ENCODE results near the gene RASAL3. TPM values are rescaled to one million over a fixed set of nuclear protein-coding genes. Genes with fewer than 3 reads are reported as not detected.
A peak's percentile ranks its signal among the peaks of the same experiment; 100 is the strongest.

RASAL3 gene
- total RNA-seq, 1 experiment from 2014 or later, result 1.9 TPM

GRCh38 chr19:15426485-15427349, 37.6 kb downstream of the RASAL3 start:
- no peak for DNase-seq
- H3K4me1 Mint-ChIP-seq, result peaks cover 13% of the 10 kb centered on the region in 2 experiments
- peak overlapping the region in 1 of 2 experiments; percentile 43; a peak in 1 of 5 replicates for H3K4me3 Mint-ChIP-seq
- Histone ChIP-seq H3K9ac (ENCODE audit: extremely low read depth, insufficient read length, low read length) (no peak overlapping the region), H3K18ac (ENCODE audit: insufficient read length, low read depth, low read length) (no peak overlapping the region), H3K14ac (ENCODE audit: insufficient read depth, low read length) (no peak overlapping the region), H3K9me3 (ENCODE audit: control insufficient read depth, low read depth, low read length) (no peaks in the 10 kb centered on the region), H2BK120ac (ENCODE audit: low read depth, low read length, poor library complexity, severe bottlenecking) (no peak overlapping the region), H3K79me2 (ENCODE audit: insufficient read depth, low read length) (peaks cover 4% of the 10 kb centered on the region; the same call in 1 of the 2 replicates), H3K4ac (ENCODE audit: low read depth, low read length) (no peak overlapping the region), H3K23ac (ENCODE audit: insufficient read length, low read depth, low read length) (no peak overlapping the region), H2AK5ac (ENCODE audit: insufficient read length, low read length) (no peak overlapping the region), H3K4me2 (ENCODE audit: insufficient read depth, insufficient read length, low read length) (no peak overlapping the region), H2BK5ac (ENCODE audit: insufficient read length, low read length) (no peak overlapping the region), H3K27ac (ENCODE audit: insufficient read length, low read depth, low read length) (no peak overlapping the region), H2BK15ac (ENCODE audit: low read depth, low read length) (no peak overlapping the region), H3K4me1 (ENCODE audit: insufficient read depth, low read length) (no peaks in the 10 kb centered on the region; the same call in 1 of the 2 replicates), H4K20me1 (ENCODE audit: control insufficient read depth, insufficient read depth, insufficient read length) (no peaks in the 10 kb centered on the region), H3K56ac (ENCODE audit: insufficient read length, low read depth, low read length) (no peak overlapping the region), H2BK20ac (ENCODE audit: low read depth, low read length, poor library complexity, severe bottlenecking) (no peak overlapping the region), H3K23me2 (ENCODE audit: insufficient read length, low read depth, low read length, poor library complexity, severe bottlenecking) (peaks cover 3% of the 10 kb centered on the region), H2BK12ac (ENCODE audit: insufficient read length, low read depth, low read length) (no peak overlapping the region), H3K27me3 (ENCODE audit: insufficient read depth, low read length) (no peaks in the 10 kb centered on the region), H2AFZ (ENCODE audit: low read length) (no peak overlapping the region), H4K8ac (replicated peaks; ENCODE audit: insufficient read length, low read depth, low read length) (no peak overlapping the region), H4K91ac (ENCODE audit: insufficient read length, low read depth, low read length) (no peak overlapping the region), H3K79me1 (ENCODE audit: insufficient read depth, low read depth, low read length, poor library complexity, severe bottlenecking) (peaks cover 6% of the 10 kb centered on the region), H3T11ph (ENCODE audit: low read length) (no peak overlapping the region), H4K5ac (ENCODE audit: insufficient read length, low read depth, low read length) (no peak overlapping the region)
- no CpG with 5 or more reads among the region's 16 CpGs for WGBS (ENCODE audit: extremely low coverage, insufficient read length, low lambda C conversion rate)
- no peaks in the 10 kb centered on the region for H3K27me3 Mint-ChIP-seq (ENCODE audit: low read depth)
- peaks cover 0 to 3% of the 10 kb centered on the region in 2 experiments; a peak in 3 of 5 replicates for H3K9me3 Mint-ChIP-seq
- no peak for TF ChIP-seq CTCF (conservative IDR thresholded peaks at IDR 0.05)
- peaks cover 41 to 53% (median 46%) of the 10 kb centered on the region in 3 experiments for H3K36me3 Mint-ChIP-seq (ENCODE audit: insufficient read depth in 1 of 3, low read depth in 3 of 3)
- H3K27ac Mint-ChIP-seq, result no peak overlapping the region
